WI38 (cell line): Measurements from ENCODE around the gene MAGI1.

Experiments used
- H3K4me3 ChIP-seq: 2 replicates; pipeline ENCODE4 v1.5.1; 2011; ENCODE audit warnings: low read depth, mild to moderate bottlenecking, control low read depth, low read length
- TF ChIP-seq, protein P1 (sequence below): IDR thresholded peaks from 2 replicates; pipeline ENCODE4 v1.5.1; 2012; ENCODE audit warnings: low read depth, mild to moderate bottlenecking, control low read depth, low read length

Gene MAGI1

DNA sequence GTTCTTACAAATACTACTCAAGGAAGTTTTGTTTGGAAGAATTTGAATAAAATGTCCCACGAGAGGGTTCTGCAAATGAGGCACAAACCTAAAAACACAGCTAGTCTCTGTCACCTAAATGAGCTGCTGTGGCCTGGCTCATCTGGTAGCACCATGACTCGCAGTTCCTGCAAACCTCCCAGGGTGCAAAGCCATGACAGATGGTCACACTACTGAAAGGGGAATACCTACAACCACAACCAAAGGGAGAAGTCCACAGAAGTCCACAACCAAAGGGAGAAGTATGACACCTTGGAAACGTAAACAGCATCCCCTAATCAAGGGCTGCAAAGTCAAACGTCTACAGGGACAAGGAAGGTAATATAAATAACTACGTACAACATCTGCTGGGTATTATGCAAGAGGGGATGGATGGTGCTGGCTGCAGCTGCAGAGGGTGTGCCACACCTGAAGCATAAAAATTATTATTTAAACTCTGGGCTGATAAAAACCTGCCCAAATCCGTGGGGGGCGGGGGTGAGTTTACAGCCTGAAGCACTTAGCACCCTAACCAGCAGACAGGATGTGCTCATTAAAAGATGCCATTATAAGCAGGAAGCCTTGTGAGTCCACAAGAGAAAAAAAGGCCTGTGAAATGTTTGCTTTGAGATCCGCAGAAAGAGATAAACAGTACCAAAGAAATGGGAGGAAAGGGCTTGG is 184.0 kb downstream of the MAGI1 start:
- TF ChIP-seq, protein P1, sequence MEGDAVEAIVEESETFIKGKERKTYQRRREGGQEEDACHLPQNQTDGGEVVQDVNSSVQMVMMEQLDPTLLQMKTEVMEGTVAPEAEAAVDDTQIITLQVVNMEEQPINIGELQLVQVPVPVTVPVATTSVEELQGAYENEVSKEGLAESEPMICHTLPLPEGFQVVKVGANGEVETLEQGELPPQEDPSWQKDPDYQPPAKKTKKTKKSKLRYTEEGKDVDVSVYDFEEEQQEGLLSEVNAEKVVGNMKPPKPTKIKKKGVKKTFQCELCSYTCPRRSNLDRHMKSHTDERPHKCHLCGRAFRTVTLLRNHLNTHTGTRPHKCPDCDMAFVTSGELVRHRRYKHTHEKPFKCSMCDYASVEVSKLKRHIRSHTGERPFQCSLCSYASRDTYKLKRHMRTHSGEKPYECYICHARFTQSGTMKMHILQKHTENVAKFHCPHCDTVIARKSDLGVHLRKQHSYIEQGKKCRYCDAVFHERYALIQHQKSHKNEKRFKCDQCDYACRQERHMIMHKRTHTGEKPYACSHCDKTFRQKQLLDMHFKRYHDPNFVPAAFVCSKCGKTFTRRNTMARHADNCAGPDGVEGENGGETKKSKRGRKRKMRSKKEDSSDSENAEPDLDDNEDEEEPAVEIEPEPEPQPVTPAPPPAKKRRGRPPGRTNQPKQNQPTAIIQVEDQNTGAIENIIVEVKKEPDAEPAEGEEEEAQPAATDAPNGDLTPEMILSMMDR: no peak
- no peak overlapping the region for H3K4me3 ChIP-seq

DNA sequence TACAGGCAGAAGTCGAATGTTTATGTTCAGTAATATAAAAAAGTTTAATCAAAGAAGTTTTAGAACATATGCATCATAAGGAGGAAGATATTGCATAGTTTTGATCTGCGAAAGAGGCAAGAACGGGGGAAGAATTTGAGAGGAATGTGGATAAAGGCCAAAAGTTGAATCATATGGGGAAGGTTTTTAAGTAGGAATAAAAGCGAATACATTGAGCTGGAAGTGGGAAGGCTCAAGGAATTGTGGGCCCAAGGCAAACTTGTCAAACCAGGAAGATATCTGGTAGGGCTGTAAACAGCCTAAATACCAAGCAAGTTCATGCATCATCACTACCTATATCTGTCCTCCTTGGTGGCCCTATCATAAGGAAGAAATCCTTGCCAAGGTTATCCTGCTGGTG is 186.9 kb downstream of the MAGI1 start:
- TF ChIP-seq, protein P1: no peak
- no peak overlapping the region for H3K4me3 ChIP-seq

DNA sequence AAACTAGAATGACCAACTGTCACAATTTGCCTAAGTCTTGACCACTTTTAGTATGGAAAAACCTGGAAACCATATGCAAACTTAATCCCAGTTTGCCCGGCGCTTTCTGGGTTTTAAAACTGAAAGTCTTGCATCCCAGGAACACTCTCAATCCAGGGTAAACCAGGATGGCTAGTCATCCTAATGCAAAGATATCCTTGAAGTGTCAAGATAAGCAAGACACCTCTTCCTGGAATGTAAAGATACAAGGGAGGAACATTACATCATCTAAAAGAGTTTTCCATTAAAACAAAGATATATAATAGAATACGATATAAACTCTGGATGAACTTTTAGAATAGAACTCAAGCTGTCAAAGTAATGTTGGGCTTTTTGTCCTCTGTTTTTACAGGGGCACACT is 188.5 kb downstream of the MAGI1 start:
- TF ChIP-seq, protein P1: no peak
- H3K4me3 ChIP-seq: no peak overlapping the region

DNA sequence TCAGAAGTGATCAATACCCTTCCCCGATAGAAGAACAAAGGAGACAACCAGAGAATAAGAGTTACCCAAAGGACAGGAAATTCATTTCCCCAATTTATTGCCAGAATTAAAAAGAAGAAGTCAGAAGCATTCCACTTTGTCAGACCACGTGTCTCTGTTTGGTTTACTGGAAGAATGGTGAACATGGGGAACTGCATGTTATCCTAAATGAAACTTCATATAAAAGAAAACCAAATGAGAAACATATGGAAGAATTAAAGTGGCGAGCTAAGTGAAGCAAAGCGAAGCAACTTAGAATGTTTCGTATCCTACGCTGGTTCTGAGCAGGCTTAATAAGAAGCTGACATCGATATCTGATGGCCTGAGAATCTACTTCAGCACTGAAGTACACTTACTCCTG is 190.7 kb downstream of the MAGI1 start:
- no peak overlapping the region for H3K4me3 ChIP-seq
- TF ChIP-seq, protein P1: no peak

DNA sequence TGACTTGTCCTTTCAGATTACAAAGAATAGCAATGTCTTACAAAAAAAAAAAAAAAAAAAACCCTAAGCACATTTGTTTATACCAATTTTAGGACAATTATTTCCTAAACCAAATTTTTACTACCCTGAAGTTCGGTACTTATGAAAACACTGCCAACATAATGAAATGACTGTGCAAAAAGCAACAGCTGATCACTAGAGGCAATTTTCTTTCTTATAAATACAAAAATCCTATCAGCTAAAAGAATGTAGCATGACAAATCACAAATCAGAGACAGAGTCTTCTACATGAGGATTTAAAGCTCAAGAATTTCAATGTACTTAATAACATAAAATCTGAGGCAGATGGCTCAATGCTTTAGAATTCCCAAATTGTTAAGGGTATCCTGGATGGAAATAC is 191.8 kb downstream of the MAGI1 start:
- no peak overlapping the region for H3K4me3 ChIP-seq
- TF ChIP-seq, protein P1: no peak

DNA sequence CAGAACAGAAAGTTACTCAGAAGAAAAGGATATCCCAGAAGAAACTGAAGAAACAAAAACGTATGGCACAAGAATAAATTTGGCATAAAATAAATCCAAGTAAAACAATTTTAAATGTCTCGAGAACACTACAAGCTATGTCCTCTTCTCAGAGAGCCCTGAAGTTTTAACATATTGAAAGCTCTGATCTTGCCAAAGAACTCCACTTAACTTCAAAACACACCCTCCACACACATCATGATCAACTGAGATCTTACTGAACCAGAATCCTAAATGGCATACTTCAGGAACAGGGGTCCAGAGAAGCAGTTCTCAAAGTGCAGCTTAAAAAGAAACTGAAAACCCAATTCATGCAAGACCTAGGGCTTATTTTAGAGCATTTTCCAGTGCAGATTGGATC is 194.3 kb downstream of the MAGI1 start:
- TF ChIP-seq, protein P1: no peak
- H3K4me3 ChIP-seq: no peak overlapping the region

DNA sequence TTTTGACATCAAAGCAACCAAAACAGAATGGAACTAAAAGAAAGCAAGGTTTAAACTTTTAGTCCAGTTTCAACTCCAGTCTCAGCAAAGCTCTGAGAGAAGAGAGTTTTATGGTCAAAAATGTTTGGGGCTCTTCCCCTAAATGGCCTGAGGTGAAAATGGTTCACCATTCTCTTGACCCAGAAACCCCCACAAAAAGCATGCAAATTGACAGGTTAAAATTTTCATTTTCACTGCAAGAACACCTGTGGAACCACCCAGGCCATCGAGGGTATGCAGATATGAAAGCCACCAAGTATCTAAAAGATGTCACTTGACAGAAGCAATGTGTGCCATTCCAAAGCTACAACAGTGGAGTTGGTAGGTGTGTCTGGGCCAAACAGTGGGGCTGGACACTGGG is 195.0 kb downstream of the MAGI1 start:
- no peak overlapping the region for H3K4me3 ChIP-seq
- TF ChIP-seq, protein P1: no peak
